ENCODE results near the gene PCDH9.

The PCDH9 gene

DNA sequence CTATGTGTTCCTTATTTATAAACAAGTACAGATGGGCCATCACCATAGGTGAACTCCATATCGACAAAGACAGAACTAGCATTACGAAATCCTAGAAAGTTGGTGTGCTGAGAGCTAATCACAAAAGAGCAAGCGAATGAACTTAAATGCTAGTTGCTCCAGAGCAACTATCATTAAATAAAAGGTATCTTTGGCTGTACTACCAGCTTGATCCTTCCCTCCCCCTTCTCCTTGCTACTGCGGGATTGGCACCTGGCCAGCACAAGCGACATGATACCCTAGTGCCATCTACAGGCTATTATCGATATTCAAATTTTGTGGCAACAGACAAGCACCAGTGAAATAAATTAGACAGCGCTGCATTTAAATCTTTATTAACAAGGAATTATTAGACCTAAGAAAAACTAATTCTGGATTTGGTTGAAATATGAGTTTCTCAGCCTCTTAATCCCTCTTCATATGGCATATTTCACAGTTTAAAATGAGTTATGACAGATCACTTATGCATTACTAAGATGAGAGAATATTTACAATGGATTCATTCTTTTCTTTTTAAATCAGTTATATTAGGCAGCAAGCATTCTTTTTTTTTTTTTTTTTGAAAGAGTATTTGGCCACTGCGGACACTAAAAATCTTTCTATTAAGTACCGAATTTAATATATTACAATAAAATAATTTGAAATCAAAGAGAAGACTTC, 5.8 kb downstream of the PCDH9 start:
- peak; percentile 86 for DNase-seq

DNA sequence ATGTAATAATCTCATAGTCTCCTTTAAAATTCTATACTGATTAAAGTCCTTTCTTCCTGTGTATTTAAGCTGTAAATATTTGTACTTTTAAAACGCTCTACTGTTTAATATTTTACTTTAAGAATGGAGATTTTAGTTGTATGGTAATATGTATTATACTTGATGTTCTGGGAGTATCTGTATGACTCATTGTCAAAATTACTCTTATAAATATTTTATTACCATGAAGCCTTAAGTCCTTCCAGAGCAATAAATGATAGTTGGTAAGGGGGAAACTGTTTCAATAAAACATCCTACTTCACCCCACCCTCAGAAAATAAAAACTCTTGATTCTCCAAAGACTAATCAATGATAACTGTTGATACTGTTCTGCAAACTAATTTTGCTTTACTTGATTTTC, 6.4 kb downstream of the PCDH9 start:
- DNase-seq: no peak

GRCh38 chr13:67223024-67223423, 7.1 kb downstream of the PCDH9 start:
- DNase-seq: no peak

GRCh38 chr13:67221630-67222226, 8.4 kb downstream of the PCDH9 start:
- no peak for DNase-seq

- DNase-seq: no peak
These were observed 11.0 kb downstream of the PCDH9 start for GRCh38 chr13:67219113-67219512.

DNA sequence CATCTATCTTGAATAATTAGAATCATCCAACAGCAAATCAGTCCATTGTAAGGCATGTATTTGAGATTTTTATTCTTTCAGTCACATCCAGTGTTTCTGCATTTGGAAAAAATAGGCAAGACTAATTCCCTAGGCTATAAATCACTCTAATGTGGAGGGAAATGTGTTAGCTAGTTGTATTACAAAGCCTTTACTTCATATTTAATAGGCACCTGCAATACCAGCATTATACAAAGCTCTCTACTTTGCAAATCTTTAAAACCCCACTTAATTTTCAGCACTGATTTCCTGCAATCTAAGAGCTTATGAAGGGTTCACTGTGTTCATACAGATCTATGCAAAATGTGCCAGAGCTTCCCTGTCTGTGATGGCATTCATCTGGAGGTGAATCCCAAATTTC, 12.3 kb downstream of the PCDH9 start:
- no peak for DNase-seq

DNA sequence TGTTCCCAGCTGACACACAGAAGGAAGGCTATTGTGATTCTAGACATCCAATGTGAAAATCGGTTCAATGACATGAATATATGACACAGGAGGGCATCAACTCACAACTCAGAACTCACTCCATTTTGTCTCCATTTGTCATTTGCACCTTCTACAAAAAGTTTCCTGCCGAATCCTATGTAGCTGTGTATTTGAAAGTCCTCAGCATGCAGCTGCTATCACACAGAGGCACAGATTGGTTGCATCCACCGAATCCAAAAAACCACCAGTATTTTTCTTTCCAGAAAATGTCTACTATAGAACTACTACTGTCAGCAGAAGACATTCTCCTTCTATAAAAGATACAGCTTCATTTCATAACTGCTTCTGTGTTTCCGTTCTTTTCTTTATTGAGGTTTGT, 13.3 kb downstream of the PCDH9 start:
- no peak for DNase-seq

DNA sequence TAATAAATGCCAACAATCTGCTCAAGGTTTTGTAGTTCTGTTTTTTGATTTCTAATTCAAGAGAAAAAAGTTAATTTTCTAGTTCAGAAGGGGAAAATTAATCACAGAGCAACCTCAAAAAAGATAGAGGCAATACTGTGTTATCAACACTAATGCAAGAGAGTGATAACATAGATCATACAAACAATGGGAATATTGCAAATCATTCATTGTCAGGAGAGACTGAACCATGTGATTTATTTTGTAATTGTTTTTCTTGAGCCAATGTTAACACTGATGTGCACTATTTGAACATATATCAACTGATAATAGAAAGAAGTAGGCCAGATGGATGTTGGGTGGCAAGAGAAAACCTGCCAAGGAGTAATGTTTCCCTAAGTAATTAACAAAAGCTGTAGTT, 19.9 kb downstream of the PCDH9 start:
- DNase-seq: no peak

GRCh38 chr13:67208552-67208951, 21.6 kb downstream of the PCDH9 start:
- DNase-seq: no peak

DNA sequence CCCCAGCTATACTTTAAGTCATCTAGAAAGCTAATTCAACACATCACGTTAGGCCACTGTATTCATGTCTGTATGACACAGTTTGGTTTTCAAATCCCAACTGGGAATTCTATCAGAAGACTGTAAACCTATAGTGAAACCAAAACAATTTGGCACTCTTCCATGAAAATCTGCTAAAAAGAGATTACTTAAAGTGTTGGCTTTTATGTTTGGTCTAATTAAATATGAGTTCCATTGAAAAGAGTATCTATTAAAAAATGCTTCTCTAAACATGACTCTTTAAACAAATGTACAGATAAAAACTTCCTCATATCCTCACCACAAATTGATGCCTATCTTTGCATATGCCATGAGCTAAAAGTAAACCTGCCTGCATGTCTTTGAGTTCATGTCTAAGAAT, 25.4 kb downstream of the PCDH9 start:
- DNase-seq: no peak

- no peak for DNase-seq
These were observed 29.5 kb downstream of the PCDH9 start for GRCh38 chr13:67200605-67201004.

- DNase-seq: no peak
These were observed 30.0 kb downstream of the PCDH9 start for GRCh38 chr13:67200183-67200582.

DNA sequence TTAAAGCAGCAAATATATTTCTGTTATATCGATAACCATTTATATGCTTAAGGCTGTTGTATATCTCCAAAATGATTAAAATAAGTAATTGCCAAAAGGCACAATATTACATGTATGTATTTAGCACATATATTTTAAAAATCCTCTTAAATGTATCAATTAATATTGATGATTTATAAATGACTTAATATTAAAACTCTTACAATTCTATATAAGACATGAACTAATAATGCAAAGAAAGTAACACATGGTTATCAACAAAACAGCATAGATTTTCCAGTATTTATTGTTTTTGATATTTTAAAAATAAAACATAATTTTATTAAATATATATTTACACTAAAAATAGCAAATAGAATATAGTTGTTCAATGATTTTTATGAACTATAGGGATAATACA, 32.4 kb downstream of the PCDH9 start:
- DNase-seq: no peak

DNA sequence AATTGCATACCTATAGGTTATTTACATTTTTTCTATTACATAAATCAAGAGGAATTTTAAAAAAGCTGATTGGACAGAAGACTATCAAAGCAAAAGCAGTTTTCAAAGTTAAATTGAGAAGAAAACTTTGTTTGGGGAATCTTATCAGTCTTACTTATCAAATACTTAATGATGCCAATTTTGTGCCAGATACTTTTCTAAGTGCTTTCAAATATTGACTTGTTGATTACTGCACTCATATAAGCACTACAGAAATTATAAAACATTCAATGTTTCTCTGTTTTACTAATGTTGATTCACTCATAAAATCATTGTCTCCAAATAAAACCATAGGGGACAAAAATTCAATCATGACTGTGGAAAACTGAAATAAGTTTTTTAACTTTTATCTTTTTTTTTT, 36.2 kb downstream of the PCDH9 start:
- no peak for DNase-seq

- DNase-seq: no peak
These were observed 37.4 kb downstream of the PCDH9 start for GRCh38 chr13:67192751-67193150.

DNA sequence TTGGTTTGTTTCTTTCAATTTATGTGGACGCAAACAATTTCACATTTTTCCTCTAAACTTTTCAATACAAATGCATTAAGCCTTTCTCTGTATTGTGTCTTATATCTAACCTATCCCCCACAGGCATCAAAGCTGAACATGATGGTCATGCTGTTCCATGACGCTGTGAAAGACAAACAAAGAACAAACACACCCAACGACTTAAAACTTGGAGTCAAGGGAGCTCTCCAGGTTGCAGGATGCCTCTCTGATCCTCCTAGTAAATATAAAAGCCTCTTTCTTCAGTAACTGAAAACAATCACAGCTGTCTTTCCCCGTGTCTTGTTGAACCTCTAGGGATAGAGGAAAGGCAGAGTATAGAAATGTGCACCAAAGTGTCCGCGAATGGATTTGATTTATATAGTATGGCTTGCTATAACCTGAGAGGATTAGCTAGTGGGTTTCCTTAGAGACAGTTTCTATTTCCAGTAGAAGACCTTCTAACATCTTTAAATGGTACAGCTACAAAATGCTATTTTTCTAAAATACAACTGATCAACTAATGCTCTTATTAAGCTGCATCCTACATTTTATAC, 43.1 kb downstream of the PCDH9 start:
- DNase-seq: no peak

GRCh38 chr13:67184247-67184646, 45.9 kb downstream of the PCDH9 start:
- no peak for DNase-seq

- DNase-seq: no peak
These were observed 47.0 kb downstream of the PCDH9 start for GRCh38 chr13:67183151-67183550.

GRCh38 chr13:67175836-67176459, 54.2 kb downstream of the PCDH9 start:
- no peak for DNase-seq

DNA sequence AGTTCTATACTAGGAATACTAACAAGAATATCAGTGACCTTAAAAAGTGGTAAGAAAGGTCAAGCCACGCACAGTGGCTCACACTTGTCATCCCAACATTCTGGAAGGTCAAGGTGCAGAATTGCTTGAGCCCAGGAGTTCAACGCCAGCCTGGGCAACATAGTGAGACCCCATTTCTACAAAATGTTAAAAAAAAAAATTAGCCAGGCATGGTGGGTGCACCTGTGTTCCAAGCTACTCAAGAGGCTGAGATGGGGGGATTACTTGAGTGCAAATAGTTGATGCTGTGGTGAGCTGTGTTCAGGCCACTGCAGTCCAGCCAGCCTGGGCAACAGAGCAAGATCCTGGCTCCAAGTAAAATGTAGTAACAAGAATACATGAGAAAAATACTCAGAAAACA, 61.8 kb downstream of the PCDH9 start:
- DNase-seq: no peak

DNA sequence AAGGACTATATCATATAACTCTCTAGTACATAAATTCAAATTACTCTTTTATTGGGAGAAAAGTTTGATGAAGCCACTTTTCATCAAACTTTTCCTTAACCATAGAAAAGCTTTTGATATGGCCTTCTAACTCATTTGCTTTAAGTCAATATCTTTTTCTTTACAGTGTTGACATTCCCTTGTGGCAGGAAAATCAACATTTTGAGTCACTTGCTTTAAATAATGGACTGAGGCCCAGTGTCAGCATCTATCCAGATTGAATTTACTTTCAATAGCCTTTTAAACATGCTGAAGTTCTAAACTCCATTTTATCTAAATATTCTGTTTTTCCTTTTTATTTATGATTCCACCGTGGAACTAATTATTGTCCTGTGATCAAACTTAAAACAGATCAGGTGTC, 62.7 kb downstream of the PCDH9 start:
- no peak for DNase-seq

- no peak for DNase-seq
These were observed 69.0 kb downstream of the PCDH9 start for GRCh38 chr13:67161176-67161575.

- DNase-seq: no peak
These were observed 71.2 kb downstream of the PCDH9 start for GRCh38 chr13:67158903-67159302.

GRCh38 chr13:67156723-67157060, 73.4 kb downstream of the PCDH9 start:
- DNase-seq: no peak
